ENCODE data around the gene IRAK3. TPM values are rescaled to one million over a fixed set of nuclear protein-coding genes. Genes with fewer than 3 reads are reported as not detected.

Gene IRAK3
- 2.3 and 4.6 TPM in 2 replicates for total RNA-seq (2014; rRNA removed; shearing (Covaris generic); ENCODE audit: low replicate concordance)

- no peaks in the 10 kb centered on the region for H3K36me3 ChIP-seq
- no peaks in the 10 kb centered on the region for H3K27me3 ChIP-seq
- H3K9me3 ChIP-seq: no peaks in the 10 kb centered on the region
- peak; percentile 62 for DNase-seq
- H3K4me3 ChIP-seq: peak within 1 kb of the TSS; percentile 54
Measured at GRCh38 chr12:66188584-66189485, at the start of gene IRAK3. TSS of gene IRAK3 (plus strand) at chr12:66189214. CDS start at chr12:66189300, 86 bp downstream.

GRCh38 chr12:66139328-66139727, 49.7 kb upstream of the IRAK3 start:
- Histone ChIP-seq H3K4me3 (no peak overlapping the region), H3K27me3 (no peaks in the 10 kb centered on the region), H3K36me3 (peaks cover 70% of the 10 kb centered on the region), H3K9me3 (peaks cover 30% of the 10 kb centered on the region)
- DNase-seq: no peak

GRCh38 chr12:66140731-66141130, 48.3 kb upstream of the IRAK3 start:
- Histone ChIP-seq H3K9me3 (peaks cover 30% of the 10 kb centered on the region), H3K4me3 (no peak overlapping the region), H3K36me3 (peaks cover 82% of the 10 kb centered on the region), H3K27me3 (no peaks in the 10 kb centered on the region)
- DNase-seq: no peak

- Histone ChIP-seq H3K9me3 (peaks cover 30% of the 10 kb centered on the region), H3K4me3 (no peak overlapping the region), H3K27me3 (no peaks in the 10 kb centered on the region), H3K36me3 (peaks cover 81% of the 10 kb centered on the region)
- DNase-seq: no peak
Measured at GRCh38 chr12:66141299-66141698, 47.7 kb upstream of the IRAK3 start.

GRCh38 chr12:66142826-66143225, 46.2 kb upstream of the IRAK3 start:
- Histone ChIP-seq H3K27me3 (no peaks in the 10 kb centered on the region), H3K4me3 (no peak overlapping the region), H3K9me3 (peaks cover 30% of the 10 kb centered on the region), H3K36me3 (peaks cover 65% of the 10 kb centered on the region)
- DNase-seq: no peak

- Histone ChIP-seq H3K4me3 (no peak overlapping the region), H3K36me3 (peaks cover 55% of the 10 kb centered on the region), H3K27me3 (no peaks in the 10 kb centered on the region), H3K9me3 (peaks cover 30% of the 10 kb centered on the region)
- DNase-seq: no peak
Measured at GRCh38 chr12:66143868-66144267, 45.1 kb upstream of the IRAK3 start.

GRCh38 chr12:66144791-66145754, 43.9 kb upstream of the IRAK3 start:
- peaks cover 43% of the 10 kb centered on the region for H3K36me3 ChIP-seq
- no peaks in the 10 kb centered on the region for H3K27me3 ChIP-seq
- no peak for DNase-seq
- no peak overlapping the region for H3K4me3 ChIP-seq
- peaks cover 24% of the 10 kb centered on the region for H3K9me3 ChIP-seq

GRCh38 chr12:66149702-66150398, 39.2 kb upstream of the IRAK3 start:
- H3K36me3 ChIP-seq: peaks cover 24% of the 10 kb centered on the region
- DNase-seq: peak; percentile 31
- no peak overlapping the region for H3K4me3 ChIP-seq
- H3K27me3 ChIP-seq: no peaks in the 10 kb centered on the region
- no peaks in the 10 kb centered on the region for H3K9me3 ChIP-seq

GRCh38 chr12:66152732-66153131, 36.3 kb upstream of the IRAK3 start:
- Histone ChIP-seq H3K27me3 (no peaks in the 10 kb centered on the region), H3K36me3 (peaks cover 15% of the 10 kb centered on the region), H3K9me3 (no peaks in the 10 kb centered on the region), H3K4me3 (no peak overlapping the region)
- no peak for DNase-seq

- peaks cover 18% of the 10 kb centered on the region for H3K36me3 ChIP-seq
- H3K9me3 ChIP-seq: no peaks in the 10 kb centered on the region
- no peaks in the 10 kb centered on the region for H3K27me3 ChIP-seq
- no peak for DNase-seq
- no peak overlapping the region for H3K4me3 ChIP-seq
Measured at GRCh38 chr12:66154776-66155175, 34.2 kb upstream of the IRAK3 start.

GRCh38 chr12:66156654-66157053, 32.4 kb upstream of the IRAK3 start:
- Histone ChIP-seq H3K27me3 (no peaks in the 10 kb centered on the region), H3K9me3 (no peaks in the 10 kb centered on the region), H3K36me3 (peaks cover 20% of the 10 kb centered on the region), H3K4me3 (no peak overlapping the region)
- DNase-seq: no peak

GRCh38 chr12:66159123-66159522, 29.9 kb upstream of the IRAK3 start:
- peaks cover 16% of the 10 kb centered on the region for H3K36me3 ChIP-seq
- DNase-seq: no peak
- H3K9me3 ChIP-seq: peaks cover under 1% of the 10 kb centered on the region; the same call in 1 of the 2 replicates
- H3K4me3 ChIP-seq: no peak overlapping the region
- no peaks in the 10 kb centered on the region for H3K27me3 ChIP-seq

GRCh38 chr12:66160704-66161103, 28.3 kb upstream of the IRAK3 start:
- peaks cover 9% of the 10 kb centered on the region for H3K9me3 ChIP-seq
- H3K27me3 ChIP-seq: no peaks in the 10 kb centered on the region
- H3K4me3 ChIP-seq: no peak overlapping the region
- DNase-seq: no peak
- peaks cover 27% of the 10 kb centered on the region for H3K36me3 ChIP-seq

GRCh38 chr12:66162701-66163100, 26.3 kb upstream of the IRAK3 start:
- no peak overlapping the region for H3K4me3 ChIP-seq
- H3K36me3 ChIP-seq: peaks cover 35% of the 10 kb centered on the region
- H3K9me3 ChIP-seq: peaks cover 10% of the 10 kb centered on the region
- H3K27me3 ChIP-seq: no peaks in the 10 kb centered on the region
- DNase-seq: no peak

- H3K9me3 ChIP-seq: peaks cover 10% of the 10 kb centered on the region
- no peak overlapping the region for H3K4me3 ChIP-seq
- H3K36me3 ChIP-seq: peaks cover 35% of the 10 kb centered on the region
- H3K27me3 ChIP-seq: no peaks in the 10 kb centered on the region
- no peak for DNase-seq
Measured at GRCh38 chr12:66163289-66163688, 25.7 kb upstream of the IRAK3 start.

- DNase-seq: no peak
- no peak overlapping the region for H3K4me3 ChIP-seq
- peaks cover 10% of the 10 kb centered on the region for H3K9me3 ChIP-seq
- no peaks in the 10 kb centered on the region for H3K27me3 ChIP-seq
- H3K36me3 ChIP-seq: peaks cover 35% of the 10 kb centered on the region
Measured at GRCh38 chr12:66164349-66164821, 24.6 kb upstream of the IRAK3 start.
